ENCODE data around the gene HNF1B.

- TF ChIP-seq TAF1 (IDR thresholded peaks at IDR 0.05; ENCODE audit: low read depth, low read length) (no peak), POLR2A (IDR thresholded peaks at IDR 0.05; ENCODE audit: low read depth, low read length) (no peak), SPI1 (IDR thresholded peaks at IDR 0.05; ENCODE audit: low read depth, low read length) (no peak), POLR2AphosphoS5 (IDR thresholded peaks at IDR 0.05; ENCODE audit: low read depth, low read length) (no peak), POU2F2 (IDR thresholded peaks at IDR 0.05; ENCODE audit: low read depth, low read length) (no peak), PAX5 (IDR thresholded peaks at IDR 0.05; ENCODE audit: insufficient read depth, low read length, severe bottlenecking) (no peak)
Observed at GRCh38 chr17:37750768-37751475, 6.1 kb upstream of the HNF1B start.
